IPS-18c (cell line): ENCODE data around the gene ZNF43.
"Not testable (repeated sequence)": the region's sequence is repeated elsewhere in the genome, so short reads cannot be mapped to it uniquely, and the experiment has no call there.

Experiments used
- H3K4me3 ChIP-seq: 2 replicates; pipeline ENCODE4 v1.7.0; 2013; ENCODE audit warnings: low read depth, mild to moderate bottlenecking, low read length, moderate library complexity; ENCODE audit not compliant: insufficient read depth
- H3K9me3 ChIP-seq: one replicate; pipeline ENCODE4 v1.6.1; 2013; ENCODE audit warnings: mild to moderate bottlenecking, low read length, moderate library complexity; ENCODE audit not compliant: control insufficient read depth, insufficient read depth

Gene ZNF43

GRCh38 chr19:21835810-21836444 lies at the start of gene ZNF43:
Gene ZNF43, minus strand, starts transcription at chr19:21836182. Its CDS starts 144 bp downstream, at chr19:21836038.
- H3K9me3 ChIP-seq, result peaks cover 2% of the 10 kb centered on the region
- peak within 1 kb of the TSS; percentile 74 for H3K4me3 ChIP-seq

- H3K4me3 ChIP-seq, H3K9me3 ChIP-seq: not testable (repeated sequence)
Observed at GRCh38 chr19:21885516-21885915, 49.5 kb upstream of the ZNF43 start.

- not testable (repeated sequence) for H3K4me3 ChIP-seq, H3K9me3 ChIP-seq
Observed at GRCh38 chr19:21884786-21885185, 48.8 kb upstream of the ZNF43 start.

GRCh38 chr19:21883516-21883915 lies 47.5 kb upstream of the ZNF43 start:
- Histone ChIP-seq H3K9me3 (peaks cover 4% of the 10 kb centered on the region), H3K4me3 (no peak overlapping the region)

- not testable (repeated sequence) for H3K9me3 ChIP-seq
Observed at GRCh38 chr19:21880761-21881160, 44.8 kb upstream of the ZNF43 start.

GRCh38 chr19:21878646-21879045 lies 42.7 kb upstream of the ZNF43 start:
- no peaks in the 10 kb centered on the region for H3K9me3 ChIP-seq
- no peak overlapping the region for H3K4me3 ChIP-seq

More at GRCh38 chr19:21880761-21881160, 44.8 kb upstream of the ZNF43 start:
- not testable (repeated sequence) for H3K4me3 ChIP-seq

- no peak overlapping the region for H3K4me3 ChIP-seq
- no peaks in the 10 kb centered on the region for H3K9me3 ChIP-seq
Observed at GRCh38 chr19:21877976-21878375, 42.0 kb upstream of the ZNF43 start.

- not testable (repeated sequence) for H3K4me3 ChIP-seq, H3K9me3 ChIP-seq
Observed at GRCh38 chr19:21876608-21877007, 40.6 kb upstream of the ZNF43 start.

- Histone ChIP-seq H3K9me3 (no peaks in the 10 kb centered on the region), H3K4me3 (no peak overlapping the region)
Observed at GRCh38 chr19:21856773-21857514, 21.0 kb upstream of the ZNF43 start.

GRCh38 chr19:21851596-21852345 lies 15.8 kb upstream of the ZNF43 start:
- Histone ChIP-seq H3K4me3 (peak overlapping the region; percentile 98), H3K9me3 (no peaks in the 10 kb centered on the region)

GRCh38 chr19:21850656-21851255 lies 14.8 kb upstream of the ZNF43 start:
- H3K4me3 ChIP-seq, result peak overlapping the region; percentile 98
- H3K9me3 ChIP-seq, result no peaks in the 10 kb centered on the region

- no peak overlapping the region for H3K4me3 ChIP-seq
- no peaks in the 10 kb centered on the region for H3K9me3 ChIP-seq
Observed at GRCh38 chr19:21848706-21849105, 12.7 kb upstream of the ZNF43 start.

- Histone ChIP-seq H3K9me3 (no peaks in the 10 kb centered on the region), H3K4me3 (no peak overlapping the region)
Observed at GRCh38 chr19:21843081-21843480, 7.1 kb upstream of the ZNF43 start.

GRCh38 chr19:21841488-21842097 lies 5.6 kb upstream of the ZNF43 start:
- H3K4me3 ChIP-seq, result no peak overlapping the region
- H3K9me3 ChIP-seq, result no peaks in the 10 kb centered on the region

- Histone ChIP-seq H3K9me3 (no peaks in the 10 kb centered on the region), H3K4me3 (no peak overlapping the region)
Observed at GRCh38 chr19:21841081-21841480, 5.1 kb upstream of the ZNF43 start.

- H3K4me3 ChIP-seq, result no peak overlapping the region; the same call in 1 of the 2 replicates
- no peaks in the 10 kb centered on the region for H3K9me3 ChIP-seq
Observed at GRCh38 chr19:21839976-21840375, 4.0 kb upstream of the ZNF43 start.

- Histone ChIP-seq H3K9me3 (no peaks in the 10 kb centered on the region), H3K4me3 (no peak overlapping the region)
Observed at GRCh38 chr19:21838646-21839045, 2.7 kb upstream of the ZNF43 start.
